Lower lobe of right lung (tissue), 2 donors: ENCODE results near the gene LTBP1. TPM values are rescaled to one million over a fixed set of nuclear protein-coding genes. Genes with fewer than 3 reads are reported as not detected.
A peak's percentile ranks its signal among the peaks of the same experiment; 100 is the strongest.

Experiments
- ATAC-seq, 2 donors: fragments of 200-7000 bp; cut with Tn5 transposase; one replicate each; pipeline ENCODE4 v1.9.1; 2020 to 2022; ENCODE audit warnings: mild to moderate bottlenecking in 2 of 2, moderate library complexity in 2 of 2
- DNase-seq: peaks from one replicate; pipeline ENCODE4 v3.0.0-alpha.2; 2020
- H3K27ac ChIP-seq: fragments of 200-600 bp; one replicate; pipeline ENCODE4 v1.8.0; 2022
- H3K27me3 ChIP-seq: fragments of 200-600 bp; one replicate; pipeline ENCODE4 v1.8.0; 2022; ENCODE audit warnings: low read depth
- H3K36me3 ChIP-seq: fragments of 200-600 bp; one replicate; pipeline ENCODE4 v1.8.0; 2022; ENCODE audit warnings: mild to moderate bottlenecking
- H3K4me1 ChIP-seq: fragments of 200-600 bp; one replicate; pipeline ENCODE4 v1.8.0; 2022
- H3K4me3 ChIP-seq: fragments of 200-600 bp; one replicate; pipeline ENCODE4 v1.8.0; 2022; ENCODE audit warnings: mild to moderate bottlenecking
- H3K9me3 ChIP-seq: fragments of 200-600 bp; one replicate; pipeline ENCODE4 v1.8.0; 2022
- CTCF ChIP-seq: fragments of 200-600 bp; IDR thresholded peaks from one replicate; pipeline ENCODE4 v1.8.0; 2022; ENCODE audit warnings: antibody characterized with exemption, mild to moderate bottlenecking
- intact Hi-C: fragments of 100-400 bp; cut with DNase I; formaldehyde crosslinking; loops from one replicate; pipeline ENCODE4 v1.11.0; 2022
- total RNA-seq: library from RNA; stranded (reverse); fragmentation: NEBNext Ultra II Directional; extraction: Animal tissue kit (Norgen Biotek cat#: 25700); gene quantifications from one replicate; pipeline ENCODE4 v1.2.1, GENCODE V29; 2021
- donor health status: DM: no; HTN: yes; CAD: no; lungs with severe emphysema.

The LTBP1 gene
- total RNA-seq, 1 donor from 2014 or later, result 34.7 TPM

GRCh38 chr2:33406622-33407021 is 459.9 kb downstream of the LTBP1 start:
- H3K4me1 ChIP-seq, result no peaks in the 10 kb centered on the region
- DNase-seq (no peak), ATAC-seq (no peak)
- no peak overlapping the region for H3K4me3 ChIP-seq
- H3K36me3 ChIP-seq, result no peaks in the 10 kb centered on the region
- intact Hi-C loops, result no loop called here
- H3K9me3 ChIP-seq, result peaks cover 5% of the 10 kb centered on the region
- no peak for TF ChIP-seq CTCF
- H3K27ac ChIP-seq, result no peak overlapping the region
- H3K27me3 ChIP-seq, result no peaks in the 10 kb centered on the region

GRCh38 chr2:33408109-33408508 is 461.4 kb downstream of the LTBP1 start:
- peaks cover 5% of the 10 kb centered on the region for H3K9me3 ChIP-seq
- ATAC-seq (no peak), DNase-seq (no peak)
- no peaks in the 10 kb centered on the region for H3K36me3 ChIP-seq
- intact Hi-C loops, result no loop called here
- no peaks in the 10 kb centered on the region for H3K27me3 ChIP-seq
- no peak overlapping the region for H3K27ac ChIP-seq
- TF ChIP-seq CTCF, result no peak
- no peaks in the 10 kb centered on the region for H3K4me1 ChIP-seq
- no peak overlapping the region for H3K4me3 ChIP-seq

GRCh38 chr2:33409417-33409955 is 462.7 kb downstream of the LTBP1 start:
- H3K4me3 ChIP-seq, result no peak overlapping the region
- peaks cover 5% of the 10 kb centered on the region for H3K9me3 ChIP-seq
- no peaks in the 10 kb centered on the region for H3K4me1 ChIP-seq
- H3K36me3 ChIP-seq, result no peaks in the 10 kb centered on the region
- no peaks in the 10 kb centered on the region for H3K27me3 ChIP-seq
- H3K27ac ChIP-seq, result no peak overlapping the region
- TF ChIP-seq CTCF, result no peak
- intact Hi-C loops, result no loop called here
- no peak for ATAC-seq
- no peak for DNase-seq

GRCh38 chr2:33411765-33412164 is 465.0 kb downstream of the LTBP1 start:
- no peak for DNase-seq
- intact Hi-C loops, result no loop called here
- TF ChIP-seq CTCF, result no peak
- Histone ChIP-seq H3K27me3 (no peaks in the 10 kb centered on the region), H3K4me1 (peaks cover 3% of the 10 kb centered on the region), H3K27ac (no peak overlapping the region), H3K9me3 (peaks cover 5% of the 10 kb centered on the region), H3K36me3 (no peaks in the 10 kb centered on the region), H3K4me3 (no peak overlapping the region)
- ATAC-seq, result no peak

GRCh38 chr2:33412920-33413319 is 466.2 kb downstream of the LTBP1 start:
- Histone ChIP-seq H3K36me3 (no peaks in the 10 kb centered on the region), H3K4me1 (peaks cover 10% of the 10 kb centered on the region), H3K27ac (no peak overlapping the region), H3K4me3 (no peak overlapping the region), H3K9me3 (peaks cover 4% of the 10 kb centered on the region), H3K27me3 (no peaks in the 10 kb centered on the region)
- TF ChIP-seq CTCF, result peak; percentile 51
- intact Hi-C loops, result no loop called here
- ATAC-seq, result no peak
- no peak for DNase-seq
